OCI-LY3 (cell line): Measurements from ENCODE around the gene SDF2L1.
"Not testable (repeated sequence)": the region's sequence is repeated elsewhere in the genome, so short reads cannot be mapped to it uniquely, and the experiment has no call there.

Experiments
- H2AFZ ChIP-seq: fragments of 200-600, 300-600 bp; shearing (Covaris generic); 2 replicates; pipeline ENCODE4 v1.6.0; 2014; ENCODE audit warnings: antibody characterized with exemption, low read depth, low read length
- H3K27ac ChIP-seq: fragments of 200-600, 300-600 bp; sonication (generic); 2 replicates; pipeline ENCODE4 v1.5.1; 2014; ENCODE audit warnings: mild to moderate bottlenecking, low read length, moderate library complexity, mixed read lengths
- H3K27me3 ChIP-seq: fragments of 200-600, 300-600 bp; sonication (generic); 2 replicates; pipeline ENCODE4 v1.6.1; 2014; ENCODE audit warnings: low read depth, low read length, mixed read lengths
- H3K36me3 ChIP-seq: fragments of 200-600, 300-600 bp; sonication (generic); replicated peaks from 2 replicates; pipeline ENCODE3; 2014; ENCODE audit warnings: low read depth, low read length, mixed read lengths
- H3K4me1 ChIP-seq: fragments of 300-600, 200-600 bp; sonication (generic); 2 replicates; pipeline ENCODE4 v1.6.1; 2014; ENCODE audit warnings: low read length, mixed read lengths
- H3K4me2 ChIP-seq: fragments of 200-600, 300-600 bp; sonication (generic); 2 replicates; pipeline ENCODE4 v1.6.1; 2014; ENCODE audit warnings: low read length, mixed read lengths
- H3K4me3 ChIP-seq: fragments of 300-600, 200-600 bp; sonication (generic); 2 replicates; pipeline ENCODE4 v1.5.1; 2014; ENCODE audit warnings: antibody characterized with exemption, mild to moderate bottlenecking, low read length, moderate library complexity
- H3K79me2 ChIP-seq: fragments of 300-600, 200-600 bp; shearing (Covaris generic); 2 replicates; pipeline ENCODE4 v1.6.1; 2014; ENCODE audit warnings: mild to moderate bottlenecking, low read length, mixed read lengths
- H3K9ac ChIP-seq: fragments of 300-600, 200-600 bp; shearing (Covaris generic); 2 replicates; pipeline ENCODE4 v1.6.0; 2014; ENCODE audit warnings: mild to moderate bottlenecking, low read length, moderate library complexity
- H3K9me3 ChIP-seq: fragments of 200-600, 300-600 bp; shearing (Covaris generic); 2 replicates; pipeline ENCODE4 v1.6.1; 2014; ENCODE audit warnings: low read length, mixed read lengths; ENCODE audit not compliant: insufficient read depth
- H4K20me1 ChIP-seq: fragments of 200-600, 300-600 bp; sonication (generic); 2 replicates; pipeline ENCODE4 v1.6.1; 2016; ENCODE audit warnings: low read length, mixed read lengths; ENCODE audit not compliant: insufficient read depth
- EZH2phosphoT487 ChIP-seq: fragments of 200-600 bp; shearing (Covaris generic); IDR thresholded peaks from 2 replicates; pipeline ENCODE4 v1.6.1; 2018; ENCODE audit warnings: antibody characterized with exemption, mixed run types, low read depth
- TF ChIP-seq, protein P1 (sequence below): fragments of 200-600, 300-600 bp; sonication (generic); IDR thresholded peaks from 2 replicates; pipeline ENCODE4 v1.5.1; 2014; ENCODE audit warnings: antibody characterized with exemption, low read length, low read depth

The SDF2L1 gene

DNA sequence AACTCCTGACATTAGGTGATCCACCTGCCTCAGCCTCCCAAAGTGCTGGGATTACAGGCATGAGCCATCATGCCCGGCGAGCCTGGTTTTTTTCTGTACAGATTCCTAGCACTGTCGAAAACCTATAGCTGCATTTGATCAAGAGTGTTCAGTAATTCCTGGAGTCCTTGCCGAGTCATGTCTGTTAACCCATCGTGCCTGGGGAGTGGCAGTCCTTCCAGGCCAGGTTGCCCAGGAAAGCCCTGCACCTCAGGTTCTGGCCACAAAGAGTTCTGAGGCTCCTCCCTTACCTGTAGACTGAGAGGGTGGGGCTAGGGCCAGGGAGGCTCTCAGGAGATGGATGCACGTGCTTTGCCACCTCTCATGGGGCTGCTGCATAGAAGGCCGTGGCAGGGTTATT is 29.2 kb upstream of the SDF2L1 start:
- no peaks in the 10 kb centered on the region for H3K9me3 ChIP-seq
- peaks cover 49% of the 10 kb centered on the region for H3K36me3 ChIP-seq
- H3K4me1 ChIP-seq: peaks cover 43% of the 10 kb centered on the region
- H3K27me3 ChIP-seq: no peaks in the 10 kb centered on the region
- no peak overlapping the region for H2AFZ ChIP-seq
- TF ChIP-seq, protein P1, sequence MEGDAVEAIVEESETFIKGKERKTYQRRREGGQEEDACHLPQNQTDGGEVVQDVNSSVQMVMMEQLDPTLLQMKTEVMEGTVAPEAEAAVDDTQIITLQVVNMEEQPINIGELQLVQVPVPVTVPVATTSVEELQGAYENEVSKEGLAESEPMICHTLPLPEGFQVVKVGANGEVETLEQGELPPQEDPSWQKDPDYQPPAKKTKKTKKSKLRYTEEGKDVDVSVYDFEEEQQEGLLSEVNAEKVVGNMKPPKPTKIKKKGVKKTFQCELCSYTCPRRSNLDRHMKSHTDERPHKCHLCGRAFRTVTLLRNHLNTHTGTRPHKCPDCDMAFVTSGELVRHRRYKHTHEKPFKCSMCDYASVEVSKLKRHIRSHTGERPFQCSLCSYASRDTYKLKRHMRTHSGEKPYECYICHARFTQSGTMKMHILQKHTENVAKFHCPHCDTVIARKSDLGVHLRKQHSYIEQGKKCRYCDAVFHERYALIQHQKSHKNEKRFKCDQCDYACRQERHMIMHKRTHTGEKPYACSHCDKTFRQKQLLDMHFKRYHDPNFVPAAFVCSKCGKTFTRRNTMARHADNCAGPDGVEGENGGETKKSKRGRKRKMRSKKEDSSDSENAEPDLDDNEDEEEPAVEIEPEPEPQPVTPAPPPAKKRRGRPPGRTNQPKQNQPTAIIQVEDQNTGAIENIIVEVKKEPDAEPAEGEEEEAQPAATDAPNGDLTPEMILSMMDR: no peak
- no peak for TF ChIP-seq EZH2phosphoT487
- H3K9ac ChIP-seq: no peak overlapping the region
- H3K27ac ChIP-seq: no peak overlapping the region
- H3K4me2 ChIP-seq: no peak overlapping the region
- no peak overlapping the region for H3K4me3 ChIP-seq
- peaks cover 92% of the 10 kb centered on the region for H3K79me2 ChIP-seq
- peaks cover 63% of the 10 kb centered on the region for H4K20me1 ChIP-seq

GRCh38 chr22:21613553-21614233 is 28.4 kb upstream of the SDF2L1 start:
- Histone ChIP-seq H3K9me3 (no peaks in the 10 kb centered on the region), H4K20me1 (peaks cover 60% of the 10 kb centered on the region), H3K79me2 (peaks cover 92% of the 10 kb centered on the region), H3K27ac (peak overlapping the region; percentile 24), H3K4me1 (peaks cover 50% of the 10 kb centered on the region), H2AFZ (no peak overlapping the region), H3K4me2 (peak overlapping the region; percentile 21; the same call in 1 of the 2 replicates), H3K9ac (no peak overlapping the region), H3K4me3 (no peak overlapping the region), H3K36me3 (peaks cover 49% of the 10 kb centered on the region), H3K27me3 (no peaks in the 10 kb centered on the region)
- TF ChIP-seq EZH2phosphoT487: no peak
- TF ChIP-seq, protein P1: no peak

- Histone ChIP-seq H2AFZ (no peak overlapping the region), H3K36me3 (peaks cover 49% of the 10 kb centered on the region), H3K4me1 (peaks cover 65% of the 10 kb centered on the region), H3K4me3 (no peak overlapping the region; the same call in 1 of the 2 replicates), H3K9ac (no peak overlapping the region), H3K27ac (peak overlapping the region; percentile 71), H4K20me1 (peaks cover 63% of the 10 kb centered on the region), H3K9me3 (no peaks in the 10 kb centered on the region), H3K4me2 (peak overlapping the region; percentile 36), H3K27me3 (no peaks in the 10 kb centered on the region), H3K79me2 (peaks cover 94% of the 10 kb centered on the region)
- TF ChIP-seq EZH2phosphoT487: no peak
- TF ChIP-seq, protein P1: no peak
These were observed 26.4 kb upstream of the SDF2L1 start for GRCh38 chr22:21615731-21616130.

GRCh38 chr22:21617337-21617736 is 24.8 kb upstream of the SDF2L1 start:
- H3K27me3 ChIP-seq, H3K9me3 ChIP-seq, H3K9ac ChIP-seq, H3K4me3 ChIP-seq, H2AFZ ChIP-seq: not testable (repeated sequence)
- peaks cover 62% of the 10 kb centered on the region for H4K20me1 ChIP-seq
- peaks cover 65% of the 10 kb centered on the region for H3K4me1 ChIP-seq
- peaks cover 91% of the 10 kb centered on the region for H3K79me2 ChIP-seq
- peaks cover 44% of the 10 kb centered on the region for H3K36me3 ChIP-seq
- H3K27ac ChIP-seq: peak overlapping the region; percentile 71
- peak overlapping the region; percentile 57 for H3K4me2 ChIP-seq
